Upper lobe of right lung (tissue), 1 donor: ENCODE results near the gene MID1. TPM values are rescaled to one million over a fixed set of nuclear protein-coding genes. Genes with fewer than 3 reads are reported as not detected.

Experiments used
- ATAC-seq: fragments of 200-7000 bp; cut with Tn5 transposase; one replicate; pipeline ENCODE4 v1.9.1; 2020; ENCODE audit warnings: mild to moderate bottlenecking, moderate library complexity
- DNase-seq: peaks from one replicate; pipeline ENCODE4 v3.0.0-alpha.2; 2020
- H3K27ac ChIP-seq: fragments of 200-600 bp; one replicate; pipeline ENCODE4 v1.8.0; 2022
- H3K27me3 ChIP-seq: fragments of 200-600 bp; one replicate; pipeline ENCODE4 v1.8.0; 2022; ENCODE audit warnings: mild to moderate bottlenecking
- H3K36me3 ChIP-seq: fragments of 200-600 bp; one replicate; pipeline ENCODE4 v1.8.0; 2022
- H3K4me1 ChIP-seq: fragments of 200-600 bp; one replicate; pipeline ENCODE4 v1.8.0; 2022
- H3K4me3 ChIP-seq: fragments of 200-600 bp; one replicate; pipeline ENCODE4 v1.8.0; 2022; ENCODE audit warnings: mild to moderate bottlenecking
- H3K9me3 ChIP-seq: fragments of 200-600 bp; one replicate; pipeline ENCODE4 v1.8.0; 2022
- intact Hi-C: fragments of 100-400 bp; cut with DNase I; formaldehyde crosslinking; loops from one replicate; pipeline ENCODE4 v1.11.0; 2022
- total RNA-seq: library from RNA; stranded (reverse); fragmentation: NEBNext Ultra II Directional; extraction: Animal tissue kit (Norgen Biotek cat#: 25700); gene quantifications from one replicate; pipeline ENCODE4 v1.2.1, GENCODE V29; 2021
- TF ChIP-seq, protein P1 (sequence below): fragments of 200-600 bp; IDR thresholded peaks from one replicate; pipeline ENCODE4 v1.8.0; 2022; ENCODE audit warnings: antibody characterized with exemption
- donor health status: DM: no; HTN: yes; CAD: no; lungs with severe emphysema.

The MID1 gene
- total RNA-seq, 1 donor from 2014 or later: 24.5 TPM

- H3K27ac ChIP-seq: no peak overlapping the region
- H3K9me3 ChIP-seq: no peaks in the 10 kb centered on the region
- TF ChIP-seq, protein P1, sequence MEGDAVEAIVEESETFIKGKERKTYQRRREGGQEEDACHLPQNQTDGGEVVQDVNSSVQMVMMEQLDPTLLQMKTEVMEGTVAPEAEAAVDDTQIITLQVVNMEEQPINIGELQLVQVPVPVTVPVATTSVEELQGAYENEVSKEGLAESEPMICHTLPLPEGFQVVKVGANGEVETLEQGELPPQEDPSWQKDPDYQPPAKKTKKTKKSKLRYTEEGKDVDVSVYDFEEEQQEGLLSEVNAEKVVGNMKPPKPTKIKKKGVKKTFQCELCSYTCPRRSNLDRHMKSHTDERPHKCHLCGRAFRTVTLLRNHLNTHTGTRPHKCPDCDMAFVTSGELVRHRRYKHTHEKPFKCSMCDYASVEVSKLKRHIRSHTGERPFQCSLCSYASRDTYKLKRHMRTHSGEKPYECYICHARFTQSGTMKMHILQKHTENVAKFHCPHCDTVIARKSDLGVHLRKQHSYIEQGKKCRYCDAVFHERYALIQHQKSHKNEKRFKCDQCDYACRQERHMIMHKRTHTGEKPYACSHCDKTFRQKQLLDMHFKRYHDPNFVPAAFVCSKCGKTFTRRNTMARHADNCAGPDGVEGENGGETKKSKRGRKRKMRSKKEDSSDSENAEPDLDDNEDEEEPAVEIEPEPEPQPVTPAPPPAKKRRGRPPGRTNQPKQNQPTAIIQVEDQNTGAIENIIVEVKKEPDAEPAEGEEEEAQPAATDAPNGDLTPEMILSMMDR: no peak
- H3K4me1 ChIP-seq: peaks cover 4% of the 10 kb centered on the region
- DNase-seq: no peak
- no peaks in the 10 kb centered on the region for H3K36me3 ChIP-seq
- intact Hi-C loops: no loop called here
- no peak for ATAC-seq
- no peaks in the 10 kb centered on the region for H3K27me3 ChIP-seq
- no peak overlapping the region for H3K4me3 ChIP-seq
Measured at GRCh38 chrX:10516781-10517322, 103.5 kb downstream of the MID1 start.

DNA sequence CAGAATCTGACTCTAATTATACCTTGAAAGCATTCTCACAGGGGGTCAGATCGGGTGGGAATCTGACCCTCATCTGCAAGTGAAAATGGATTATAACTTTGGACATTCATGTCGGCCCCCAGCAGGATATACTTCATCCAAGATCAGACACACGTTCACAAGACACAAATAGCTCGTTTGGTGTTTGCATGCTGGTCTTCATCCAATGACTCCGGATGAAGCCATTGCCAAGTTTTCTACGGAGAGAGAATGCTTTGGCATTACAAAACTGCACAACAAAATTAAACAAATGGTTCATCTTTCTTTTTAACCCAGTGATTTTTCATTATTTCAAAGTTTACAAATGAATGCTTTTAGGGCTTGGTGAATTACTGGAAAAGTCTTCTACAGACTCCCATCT, 105.5 kb downstream of the MID1 start:
- Histone ChIP-seq H3K4me3 (no peak overlapping the region), H3K27ac (no peak overlapping the region), H3K4me1 (peaks cover 4% of the 10 kb centered on the region), H3K27me3 (no peaks in the 10 kb centered on the region), H3K36me3 (no peaks in the 10 kb centered on the region), H3K9me3 (no peaks in the 10 kb centered on the region)
- TF ChIP-seq, protein P1: no peak
- intact Hi-C loops: no loop called here
- no peak for DNase-seq
- ATAC-seq: no peak

DNA sequence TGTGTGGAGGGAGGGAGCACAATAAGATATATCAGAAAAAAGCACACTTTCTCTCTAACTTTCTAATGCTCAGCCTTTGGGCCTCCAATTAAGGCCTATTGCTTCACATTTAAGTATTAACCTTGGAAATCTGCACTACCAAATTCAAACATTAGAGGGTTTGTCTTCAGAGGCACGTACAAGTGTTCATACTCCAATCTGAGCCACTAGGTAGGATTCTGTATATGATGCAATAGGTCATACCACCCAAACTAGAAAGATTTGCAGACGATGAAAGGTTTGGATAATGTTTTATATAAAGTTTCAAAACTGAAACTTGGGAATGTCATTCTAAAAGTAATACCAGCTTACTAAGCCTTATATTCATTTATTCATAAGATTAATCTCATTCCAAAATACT, 106.4 kb downstream of the MID1 start:
- no peak for DNase-seq
- no peak overlapping the region for H3K27ac ChIP-seq
- no peaks in the 10 kb centered on the region for H3K36me3 ChIP-seq
- H3K27me3 ChIP-seq: no peaks in the 10 kb centered on the region
- intact Hi-C loops: no loop called here
- no peaks in the 10 kb centered on the region for H3K9me3 ChIP-seq
- TF ChIP-seq, protein P1: no peak
- no peak for ATAC-seq
- no peak overlapping the region for H3K4me3 ChIP-seq
- H3K4me1 ChIP-seq: peaks cover 4% of the 10 kb centered on the region

DNA sequence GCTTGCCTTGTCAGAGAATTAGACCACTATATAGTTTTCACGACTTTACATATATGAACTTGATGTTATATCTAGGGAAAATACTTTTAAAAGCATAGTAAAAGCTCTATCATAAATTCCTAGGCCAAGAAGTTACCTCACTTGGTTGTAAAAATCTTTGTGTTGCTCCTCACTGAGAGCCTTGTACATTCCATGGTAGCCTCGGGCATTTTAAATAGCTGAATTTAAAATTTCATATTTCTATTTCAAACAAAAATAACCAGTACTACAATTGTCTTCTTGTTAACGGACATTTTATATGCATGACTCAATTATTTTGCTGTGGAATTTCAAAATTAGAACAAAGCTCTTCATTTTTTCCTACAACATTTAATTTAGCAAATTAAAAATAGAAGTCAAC, 107.6 kb downstream of the MID1 start:
- Histone ChIP-seq H3K27me3 (no peaks in the 10 kb centered on the region), H3K4me1 (peaks cover 4% of the 10 kb centered on the region), H3K9me3 (no peaks in the 10 kb centered on the region), H3K27ac (no peak overlapping the region), H3K36me3 (no peaks in the 10 kb centered on the region), H3K4me3 (no peak overlapping the region)
- intact Hi-C loops: no loop called here
- DNase-seq (no peak), ATAC-seq (no peak)
- TF ChIP-seq, protein P1: no peak

- DNase-seq (no peak), ATAC-seq (no peak)
- Histone ChIP-seq H3K9me3 (no peaks in the 10 kb centered on the region), H3K4me1 (peaks cover 4% of the 10 kb centered on the region), H3K27ac (no peak overlapping the region), H3K4me3 (no peak overlapping the region), H3K27me3 (no peaks in the 10 kb centered on the region), H3K36me3 (no peaks in the 10 kb centered on the region)
- intact Hi-C loops: no loop called here
- TF ChIP-seq, protein P1: no peak
Measured at GRCh38 chrX:10512258-10512657, 108.1 kb downstream of the MID1 start.

- no peak overlapping the region for H3K27ac ChIP-seq
- TF ChIP-seq, protein P1: no peak
- no peaks in the 10 kb centered on the region for H3K4me1 ChIP-seq
- no peak for ATAC-seq
- intact Hi-C loops: no loop called here
- no peaks in the 10 kb centered on the region for H3K36me3 ChIP-seq
- no peak for DNase-seq
- no peaks in the 10 kb centered on the region for H3K27me3 ChIP-seq
- no peak overlapping the region for H3K4me3 ChIP-seq
- H3K9me3 ChIP-seq: no peaks in the 10 kb centered on the region
Measured at GRCh38 chrX:10509397-10509796, 111.0 kb downstream of the MID1 start.
